HepG2 (cell line): ENCODE data around the gene HECTD4. TPM values are rescaled to one million over a fixed set of nuclear protein-coding genes. Genes with fewer than 3 reads are reported as not detected.
A peak's percentile ranks its signal among the peaks of the same experiment; 100 is the strongest.

Experiments used
- BCL6 ChIP-seq: IDR thresholded peaks from 2 replicates; pipeline ENCODE4 v1.6.1; 2016; ENCODE audit warnings: missing genetic modification reagents, missing compliant biosample characterization
- BHLHE40 ChIP-seq: IDR thresholded peaks from 2 replicates; pipeline ENCODE4 v1.6.1; 2011; ENCODE audit warnings: low read length, improper control_type of control experiment
- BRF2 ChIP-seq: sonication (generic); formaldehyde crosslinking; IDR thresholded peaks from 2 replicates; pipeline ENCODE4 v1.8.1; 2022; ENCODE audit warnings: mild to moderate bottlenecking, missing genetic modification reagents
- FOXK2 ChIP-seq: fragments of 450-650 bp; IDR thresholded peaks from 2 replicates; pipeline ENCODE4 v1.6.1; 2016
- FOXO1 ChIP-seq: sonication (generic); formaldehyde crosslinking; IDR thresholded peaks from 2 replicates; pipeline ENCODE4 v1.4.0; 2020; ENCODE audit warnings: missing genetic modification reagents
- GATAD1 ChIP-seq: IDR thresholded peaks from 2 replicates; pipeline ENCODE4 v1.6.1; 2016; ENCODE audit warnings: missing genetic modification reagents, missing compliant biosample characterization
- HMG20B ChIP-seq: conservative IDR thresholded peaks from 2 replicates; pipeline ENCODE4 v1.6.1; 2016; ENCODE audit warnings: missing genetic modification reagents, missing compliant biosample characterization
- HNF4A ChIP-seq: sonication (generic); formaldehyde crosslinking; IDR thresholded peaks from 2 replicates; pipeline ENCODE4 v1.4.0; 2020; ENCODE audit warnings: missing genetic modification reagents
- NKX3-1 ChIP-seq: sonication (generic); formaldehyde crosslinking; IDR thresholded peaks from 2 replicates; pipeline ENCODE4 v1.5.0; 2020; ENCODE audit warnings: missing genetic modification reagents
- PAXIP1 ChIP-seq: sonication (generic); formaldehyde crosslinking; conservative IDR thresholded peaks from 2 replicates; pipeline ENCODE4 v1.4.0; 2020; ENCODE audit warnings: mild to moderate bottlenecking, missing genetic modification reagents, moderate library complexity
- SOX13 ChIP-seq, 3 experiments: fragments of 450-650 bp in 1 of 3; sonication (generic) in 1 of 3; formaldehyde crosslinking in 1 of 3; IDR thresholded peaks in 2 of 3; conservative IDR thresholded peaks in 1 of 3; 2 replicates each; pipeline versions ENCODE4 v1.5.0 to v1.6.1; 2016 to 2020; ENCODE audit warnings: antibody characterized with exemption in 1 of 3, mild to moderate bottlenecking in 1 of 3, missing compliant biosample characterization in 1 of 3, missing genetic modification reagents in 1 of 3, moderate library complexity in 1 of 3
- TBX3 ChIP-seq: fragments of 450-650 bp; IDR thresholded peaks from 2 replicates; pipeline ENCODE4 v1.6.1; 2017; ENCODE audit warnings: antibody characterized with exemption, mild to moderate bottlenecking, inconsistent platforms, borderline replicate concordance
- ZMYM4 ChIP-seq: sonication (generic); formaldehyde crosslinking; IDR thresholded peaks from 2 replicates; pipeline ENCODE4 v1.8.1; 2023; ENCODE audit warnings: mild to moderate bottlenecking, missing genetic modification reagents
- ZNF12 ChIP-seq: sonication (generic); formaldehyde crosslinking; IDR thresholded peaks from 2 replicates; pipeline ENCODE4 v1.5.0; 2020; ENCODE audit warnings: missing genetic modification reagents
- ZNF207 ChIP-seq: fragments of 450-650 bp; IDR thresholded peaks from 2 replicates; pipeline ENCODE4 v1.6.1; 2016; ENCODE audit warnings: antibody characterized with exemption, borderline replicate concordance
- ZNF431 ChIP-seq: sonication (generic); formaldehyde crosslinking; IDR thresholded peaks from 2 replicates; pipeline ENCODE4 v1.9.0; 2022; ENCODE audit warnings: missing genetic modification reagents, low read depth, mild to moderate bottlenecking, borderline replicate concordance
- ZNF607 ChIP-seq: sonication (generic); formaldehyde crosslinking; IDR thresholded peaks from 2 replicates; pipeline ENCODE4 v1.5.1; 2020; ENCODE audit warnings: missing genetic modification reagents, mild to moderate bottlenecking, borderline replicate concordance
- ZNF609 ChIP-seq: sonication (generic); formaldehyde crosslinking; IDR thresholded peaks from 2 replicates; pipeline ENCODE4 v1.4.0; 2020; ENCODE audit warnings: mild to moderate bottlenecking, missing genetic modification reagents, borderline replicate concordance
- ZNF670 ChIP-seq: sonication (generic); formaldehyde crosslinking; IDR thresholded peaks from 2 replicates; pipeline ENCODE4 v1.8.0; 2022; ENCODE audit warnings: mild to moderate bottlenecking, missing genetic modification reagents, borderline replicate concordance
- polyA plus RNA-seq, 8 experiments: library from polyadenylated mRNA; depleted of rRNA in 3 of 8; stranded (reverse) in 7 of 8; unstranded in 1 of 8; fragments of >200 nt; fragmentation: Illumina TruSeq in 4 of 8; extraction: Trizol in 4 of 8; gene quantifications; 2 replicates each; pipeline versions ENCODE4 v1.2.1 to v1.2.3, GENCODE V29; 2011 to 2016; ENCODE audit warnings: low read depth in 4 of 8, missing spikeins in 1 of 8, mixed read lengths in 1 of 8; ENCODE audit not compliant: insufficient read depth in 1 of 8
- total RNA-seq, 5 experiments: library from RNA; depleted of rRNA; stranded (reverse); fragments of >200 nt; fragmentation: Illumina TruSeq; extraction: Trizol; gene quantifications; 2 replicates each; pipeline ENCODE4 v1.2.3, GENCODE V29; 2016; ENCODE audit warnings: low read depth in 1 of 5

HECTD4 gene
- total and polyA plus RNA-seq, 2 of the 13 experiments (the other 11 are each of a cell fraction or from before 2014, with no cell fraction given) = 9.0 to 11.4 TPM

GRCh38 chr12:112285600-112286401, 96.4 kb downstream of the HECTD4 start (continued):
- TF ChIP-seq PAXIP1 (CRISPR knock-in tag) (peak; percentile 76), FOXK2 (peak; percentile 44; the same call in 1 of the 2 replicates), HMG20B (CRISPR knock-in tag) (peak; percentile 96), BCL6 (peak; percentile 90), BHLHE40 (no peak), TBX3 (peak; percentile 94), ZNF12 (CRISPR knock-in tag) (no peak), ZNF207 (no peak), SOX13 (IDR thresholded peaks at IDR 0.05) (peak; percentile 64; the same call in 1 of the 2 replicates), SOX13 (CRISPR knock-in tag; conservative IDR thresholded peaks at IDR 0.05 in 1 of 2, IDR thresholded peaks at IDR 0.05 in 1 of 2) (peak in 1 of 2 experiments; percentile 96; a peak in 2 of 4 replicates), BRF2 (peak; percentile 83; the same call in 1 of the 2 replicates), ZNF609 (peak; percentile 99), FOXO1 (CRISPR knock-in tag) (0 out of 2 replicates have a peak, but pooled peaks have one; percentile 17), GATAD1 (0 out of 2 replicates have a peak, but pooled peaks have one; percentile 26), ZNF431 (CRISPR knock-in tag) (no peak), NKX3-1 (CRISPR knock-in tag) (peak; percentile 92), ZNF670 (0 out of 2 replicates have a peak, but pooled peaks have one; percentile 38), ZMYM4 (CRISPR knock-in tag) (no peak; the same call in 1 of the 2 replicates), HNF4A (CRISPR knock-in tag) (peak; percentile 54), ZNF607 (CRISPR knock-in tag) (no peak)
